Mesenchymal stem cell (in vitro differentiated cells and primary cell): ENCODE measurements around the gene C1QTNF7.

ENCODE experiments used
- DNase-seq: peaks from one replicate; pipeline ENCODE4 v3.0.0-alpha.2; 2013
- H2AFZ ChIP-seq: one replicate; pipeline ENCODE4 v1.6.1; 2013; ENCODE audit warnings: low read depth, mild to moderate bottlenecking, control low read depth, inconsistent platforms, low read length, moderate library complexity
- H2AK5ac ChIP-seq: 2 replicates; pipeline ENCODE4 v1.6.1; 2013; ENCODE audit warnings: low read length, moderate library complexity, mild to moderate bottlenecking, inconsistent platforms; ENCODE audit not compliant: severe bottlenecking
- H2BK120ac ChIP-seq: one replicate; pipeline ENCODE4 v1.6.1; 2013; ENCODE audit warnings: low read depth, mild to moderate bottlenecking, inconsistent platforms, low read length, moderate library complexity
- H2BK12ac ChIP-seq, 2 experiments: one replicate each; pipeline ENCODE4 v1.6.1; 2013; ENCODE audit warnings: inconsistent platforms in 2 of 2, low read length in 2 of 2, mild to moderate bottlenecking in 2 of 2, moderate library complexity in 2 of 2, control low read depth in 1 of 2
- H2BK15ac ChIP-seq: one replicate; pipeline ENCODE4 v1.6.1; 2013; ENCODE audit warnings: mild to moderate bottlenecking, low read depth, inconsistent platforms; ENCODE audit not compliant: poor library complexity, severe bottlenecking
- H2BK5ac ChIP-seq: 2 replicates; pipeline ENCODE4 v1.6.1; 2013; ENCODE audit warnings: low read depth, mild to moderate bottlenecking, low read length, control low read depth, inconsistent platforms; ENCODE audit not compliant: poor library complexity, severe bottlenecking
- H3K14ac ChIP-seq, 2 experiments: one replicate each; pipeline ENCODE4 v1.6.1; 2013; ENCODE audit warnings: inconsistent platforms in 2 of 2, low read length in 2 of 2, control low read depth in 1 of 2, mild to moderate bottlenecking in 1 of 2, moderate library complexity in 1 of 2
- H3K18ac ChIP-seq, 2 experiments: one replicate each; pipeline ENCODE4 v1.6.1; 2013; ENCODE audit warnings: inconsistent platforms in 2 of 2, low read length in 2 of 2, control low read depth in 1 of 2, low read depth in 1 of 2, mild to moderate bottlenecking in 1 of 2
- H3K23ac ChIP-seq, 2 experiments: one replicate each; pipeline ENCODE4 v1.6.1; 2013; ENCODE audit warnings: inconsistent platforms in 2 of 2, low read length in 2 of 2, mild to moderate bottlenecking in 2 of 2, moderate library complexity in 2 of 2, control low read depth in 1 of 2
- H3K27ac ChIP-seq: 2 replicates; pipeline ENCODE4 v1.5.1; 2013; ENCODE audit warnings: mild to moderate bottlenecking, moderate library complexity, low read length, control low read depth, inconsistent platforms; ENCODE audit not compliant: poor library complexity, severe bottlenecking
- H3K27me3 ChIP-seq, 2 experiments: 2 replicates each; pipeline versions ENCODE4 v1.6.1 to v1.7.0; 2013; ENCODE audit warnings: low read length in 2 of 2, mild to moderate bottlenecking in 2 of 2, moderate library complexity in 2 of 2, control low read depth in 1 of 2, inconsistent platforms in 1 of 2; ENCODE audit not compliant: control insufficient read depth in 1 of 2, insufficient read depth in 1 of 2
- H3K36me3 ChIP-seq, 2 experiments: 2 replicates each; pipeline versions ENCODE4 v1.6.1 to v1.7.0; 2013; ENCODE audit warnings: low read length in 2 of 2, control low read depth in 1 of 2, inconsistent platforms in 1 of 2, low read depth in 1 of 2, mild to moderate bottlenecking in 1 of 2; ENCODE audit not compliant: insufficient read depth in 2 of 2, control insufficient read depth in 1 of 2
- H3K4ac ChIP-seq, 2 experiments: one replicate each; pipeline ENCODE4 v1.6.1; 2013; ENCODE audit warnings: inconsistent platforms in 2 of 2, low read length in 2 of 2, mild to moderate bottlenecking in 2 of 2, moderate library complexity in 2 of 2, control low read depth in 1 of 2, low read depth in 1 of 2
- H3K4me1 ChIP-seq: 2 replicates; pipeline ENCODE4 v1.6.1; 2013; ENCODE audit warnings: low read depth, low read length, control low read depth; ENCODE audit not compliant: control insufficient read depth, insufficient read depth
- H3K4me2 ChIP-seq: 2 replicates; pipeline ENCODE4 v1.6.1; 2013; ENCODE audit warnings: low read length, mild to moderate bottlenecking, inconsistent platforms; ENCODE audit not compliant: poor library complexity, severe bottlenecking
- H3K4me3 ChIP-seq, 2 experiments: 2 replicates each; pipeline versions ENCODE4 v1.5.1 to v1.7.0; 2013; ENCODE audit warnings: low read length in 2 of 2, mild to moderate bottlenecking in 2 of 2, control low read depth in 1 of 2, low read depth in 1 of 2; ENCODE audit not compliant: insufficient read depth in 1 of 2
- H3K79me1 ChIP-seq: replicated peaks from 2 replicates; pipeline ENCODE4 v1.6.1; 2013; ENCODE audit warnings: mild to moderate bottlenecking, control low read depth, low read length, inconsistent platforms; ENCODE audit not compliant: poor library complexity, severe bottlenecking
- H3K9ac ChIP-seq: 2 replicates; pipeline ENCODE4 v1.7.0; 2013; ENCODE audit warnings: mild to moderate bottlenecking, low read length, moderate library complexity
- H3K9me3 ChIP-seq: 2 replicates; pipeline ENCODE4 v1.7.0; 2013; ENCODE audit warnings: mild to moderate bottlenecking, low read length; ENCODE audit not compliant: control insufficient read depth
- H4K8ac ChIP-seq: one replicate; pipeline ENCODE4 v1.6.1; 2013; ENCODE audit warnings: inconsistent platforms, mild to moderate bottlenecking, low read length, moderate library complexity
- H4K91ac ChIP-seq: one replicate; pipeline ENCODE4 v1.6.1; 2013; ENCODE audit warnings: mild to moderate bottlenecking, low read length, inconsistent platforms
- WGBS: methylation state at CpG from one replicate; pipeline ENCODE4 v1.1.7; 2013; ENCODE audit warnings: mixed read lengths; 5-methylcytosine and 5-hydroxymethylcytosine counted together

The C1QTNF7 gene

GRCh38 chr4:15434676-15435075, 6.8 kb downstream of the C1QTNF7 start:
- Histone ChIP-seq H3K4me3 (no peak overlapping the region), H2AFZ (no peak overlapping the region), H3K79me1 (no peaks in the 10 kb centered on the region), H4K91ac (no peak overlapping the region), H3K4ac (no peak overlapping the region), H3K27ac (no peak overlapping the region), H3K23ac (no peak overlapping the region), H3K18ac (no peak overlapping the region), H2BK5ac (no peak overlapping the region), H3K9ac (no peak overlapping the region), H3K27me3 (no peaks in the 10 kb centered on the region), H3K4me1 (no peaks in the 10 kb centered on the region), H3K36me3 (no peaks in the 10 kb centered on the region), H3K4me2 (no peak overlapping the region), H3K14ac (no peak overlapping the region), H2BK15ac (no peak overlapping the region), H2BK12ac (no peak overlapping the region), H2AK5ac (no peak overlapping the region), H4K8ac (no peak overlapping the region), H3K9me3 (no peaks in the 10 kb centered on the region), H2BK120ac (no peak overlapping the region)
- DNase-seq: no peak
- 82% methylated on average over 2 of the region's 2 CpGs for WGBS

GRCh38 chr4:15436513-15436912, 8.7 kb downstream of the C1QTNF7 start:
- no peak overlapping the region for H2BK15ac ChIP-seq
- H2AFZ ChIP-seq: no peak overlapping the region
- no peak overlapping the region for H2BK12ac ChIP-seq
- no peaks in the 10 kb centered on the region for H3K4me1 ChIP-seq
- no peak overlapping the region for H3K27ac ChIP-seq
- peak; percentile 40 for DNase-seq
- H2BK120ac ChIP-seq: no peak overlapping the region
- H3K36me3 ChIP-seq: no peaks in the 10 kb centered on the region
- H3K4me2 ChIP-seq: no peak overlapping the region
- H3K9me3 ChIP-seq: no peaks in the 10 kb centered on the region
- no peak overlapping the region for H4K8ac ChIP-seq
- H3K4me3 ChIP-seq: no peak overlapping the region
- no peaks in the 10 kb centered on the region for H3K79me1 ChIP-seq
- H3K9ac ChIP-seq: no peak overlapping the region
- H3K18ac ChIP-seq: no peak overlapping the region
- no peak overlapping the region for H3K23ac ChIP-seq
- H4K91ac ChIP-seq: no peak overlapping the region
- H3K27me3 ChIP-seq: no peaks in the 10 kb centered on the region
- H2BK5ac ChIP-seq: no peak overlapping the region
- no peak overlapping the region for H3K14ac ChIP-seq
- H2AK5ac ChIP-seq: no peak overlapping the region
- no peak overlapping the region for H3K4ac ChIP-seq
- WGBS: 60% methylated on average over 1 of the region's 2 CpGs

- Histone ChIP-seq H4K91ac (no peak overlapping the region), H3K79me1 (no peaks in the 10 kb centered on the region), H2BK5ac (no peak overlapping the region), H3K36me3 (no peaks in the 10 kb centered on the region), H3K4me1 (no peaks in the 10 kb centered on the region), H3K4me3 (no peak overlapping the region), H2AFZ (no peak overlapping the region), H3K27ac (no peak overlapping the region), H2BK120ac (peak overlapping the region; percentile 49), H3K9ac (no peak overlapping the region), H2BK12ac (no peak overlapping the region), H3K4me2 (no peak overlapping the region), H2AK5ac (no peak overlapping the region), H2BK15ac (no peak overlapping the region), H4K8ac (no peak overlapping the region), H3K9me3 (no peaks in the 10 kb centered on the region), H3K4ac (no peak overlapping the region), H3K27me3 (no peaks in the 10 kb centered on the region), H3K14ac (no peak overlapping the region), H3K23ac (no peak overlapping the region), H3K18ac (peak overlapping the region; percentile 33 to 52)
- DNase-seq: peak; percentile 74
- WGBS: 13% methylated on average over 1 of the region's 2 CpGs
Observed at GRCh38 chr4:15438939-15439524, 11.2 kb downstream of the C1QTNF7 start.

- Histone ChIP-seq H4K8ac (no peak overlapping the region), H3K18ac (no peak overlapping the region), H3K4ac (peak overlapping the region in 1 of 2 experiments; percentile 67), H2AFZ (no peak overlapping the region), H3K23ac (no peak overlapping the region), H2BK120ac (no peak overlapping the region), H3K4me1 (no peaks in the 10 kb centered on the region), H3K27me3 (no peaks in the 10 kb centered on the region), H3K79me1 (no peaks in the 10 kb centered on the region), H2AK5ac (no peak overlapping the region), H3K9me3 (no peaks in the 10 kb centered on the region), H2BK15ac (no peak overlapping the region), H3K9ac (no peak overlapping the region), H4K91ac (no peak overlapping the region), H2BK5ac (no peak overlapping the region), H3K4me2 (no peak overlapping the region), H3K14ac (peak overlapping the region in 1 of 2 experiments; percentile 36), H3K4me3 (no peak overlapping the region), H3K27ac (no peak overlapping the region), H2BK12ac (no peak overlapping the region), H3K36me3 (no peaks in the 10 kb centered on the region)
- DNase-seq: no peak
- WGBS: 90% methylated on average over 2 of the region's 2 CpGs
Observed at GRCh38 chr4:15443371-15444160, 15.7 kb downstream of the C1QTNF7 start.
